22Rv1 (cell line): ENCODE measurements around the gene KCNJ5.
A peak's percentile ranks its signal among the peaks of the same experiment; 100 is the strongest.

Experiments
- H3K27ac ChIP-seq: fragments of 450-650 bp; 2 replicates; pipeline ENCODE4 v1.5.1; 2017
- ZFX ChIP-seq: fragments of 450-650 bp; IDR thresholded peaks from 2 replicates; pipeline ENCODE4 v1.6.1; 2017; ENCODE audit warnings: antibody characterized with exemption, borderline replicate concordance
- TF ChIP-seq, protein P1 (sequence below): fragments of 450-650 bp; IDR thresholded peaks from 2 replicates; pipeline ENCODE4 v1.5.1; 2017; ENCODE audit warnings: mild to moderate bottlenecking

KCNJ5 gene

DNA sequence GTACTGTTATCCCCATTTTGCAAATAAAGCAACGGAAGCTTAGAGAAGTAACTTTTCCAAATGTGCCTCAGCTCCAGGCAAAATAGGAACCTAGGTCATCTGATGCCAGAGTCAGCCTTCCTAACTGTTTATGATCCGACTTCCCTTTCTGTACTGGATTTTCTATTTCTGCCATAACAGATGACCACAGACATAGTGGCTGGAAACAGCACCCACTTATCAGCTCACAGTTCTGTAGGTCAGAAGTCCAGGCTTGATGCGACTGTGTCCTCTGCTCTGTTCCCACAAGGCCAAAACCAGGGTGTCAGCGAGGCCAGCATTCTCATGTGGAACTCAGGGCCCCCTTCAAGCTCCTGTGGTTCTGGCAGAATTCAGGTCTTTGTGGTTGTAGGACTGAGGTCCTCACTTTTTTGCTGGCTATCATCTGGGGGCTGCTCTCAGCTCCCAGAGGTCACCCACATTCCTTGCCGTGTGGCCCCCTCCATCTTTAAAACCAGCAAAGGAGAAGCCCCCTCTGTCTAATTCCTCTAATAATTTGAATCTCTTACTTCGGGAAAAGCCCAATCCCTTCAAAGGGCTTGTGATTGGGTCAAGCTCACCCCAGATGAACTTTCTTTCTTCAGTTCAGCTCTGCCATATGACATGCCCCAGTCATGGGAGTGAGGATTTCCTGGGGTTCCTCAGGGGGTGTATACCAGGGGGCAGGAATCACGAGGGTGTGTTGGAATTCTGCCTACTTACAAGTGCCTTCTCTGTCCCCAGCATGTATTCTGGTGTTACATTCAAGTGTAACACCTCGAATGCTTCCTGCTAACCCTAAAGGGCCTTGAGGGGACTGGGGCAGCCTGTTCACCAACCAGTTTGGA is 15.3 kb downstream of the KCNJ5 start:
- no peak overlapping the region for H3K27ac ChIP-seq
- TF ChIP-seq ZFX, result no peak
- TF ChIP-seq, protein P1, sequence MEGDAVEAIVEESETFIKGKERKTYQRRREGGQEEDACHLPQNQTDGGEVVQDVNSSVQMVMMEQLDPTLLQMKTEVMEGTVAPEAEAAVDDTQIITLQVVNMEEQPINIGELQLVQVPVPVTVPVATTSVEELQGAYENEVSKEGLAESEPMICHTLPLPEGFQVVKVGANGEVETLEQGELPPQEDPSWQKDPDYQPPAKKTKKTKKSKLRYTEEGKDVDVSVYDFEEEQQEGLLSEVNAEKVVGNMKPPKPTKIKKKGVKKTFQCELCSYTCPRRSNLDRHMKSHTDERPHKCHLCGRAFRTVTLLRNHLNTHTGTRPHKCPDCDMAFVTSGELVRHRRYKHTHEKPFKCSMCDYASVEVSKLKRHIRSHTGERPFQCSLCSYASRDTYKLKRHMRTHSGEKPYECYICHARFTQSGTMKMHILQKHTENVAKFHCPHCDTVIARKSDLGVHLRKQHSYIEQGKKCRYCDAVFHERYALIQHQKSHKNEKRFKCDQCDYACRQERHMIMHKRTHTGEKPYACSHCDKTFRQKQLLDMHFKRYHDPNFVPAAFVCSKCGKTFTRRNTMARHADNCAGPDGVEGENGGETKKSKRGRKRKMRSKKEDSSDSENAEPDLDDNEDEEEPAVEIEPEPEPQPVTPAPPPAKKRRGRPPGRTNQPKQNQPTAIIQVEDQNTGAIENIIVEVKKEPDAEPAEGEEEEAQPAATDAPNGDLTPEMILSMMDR, result peak; percentile 38

GRCh38 chr11:128907585-128907984 is 16.4 kb downstream of the KCNJ5 start:
- TF ChIP-seq, protein P1, result no peak
- no peak for TF ChIP-seq ZFX
- H3K27ac ChIP-seq, result no peak overlapping the region

DNA sequence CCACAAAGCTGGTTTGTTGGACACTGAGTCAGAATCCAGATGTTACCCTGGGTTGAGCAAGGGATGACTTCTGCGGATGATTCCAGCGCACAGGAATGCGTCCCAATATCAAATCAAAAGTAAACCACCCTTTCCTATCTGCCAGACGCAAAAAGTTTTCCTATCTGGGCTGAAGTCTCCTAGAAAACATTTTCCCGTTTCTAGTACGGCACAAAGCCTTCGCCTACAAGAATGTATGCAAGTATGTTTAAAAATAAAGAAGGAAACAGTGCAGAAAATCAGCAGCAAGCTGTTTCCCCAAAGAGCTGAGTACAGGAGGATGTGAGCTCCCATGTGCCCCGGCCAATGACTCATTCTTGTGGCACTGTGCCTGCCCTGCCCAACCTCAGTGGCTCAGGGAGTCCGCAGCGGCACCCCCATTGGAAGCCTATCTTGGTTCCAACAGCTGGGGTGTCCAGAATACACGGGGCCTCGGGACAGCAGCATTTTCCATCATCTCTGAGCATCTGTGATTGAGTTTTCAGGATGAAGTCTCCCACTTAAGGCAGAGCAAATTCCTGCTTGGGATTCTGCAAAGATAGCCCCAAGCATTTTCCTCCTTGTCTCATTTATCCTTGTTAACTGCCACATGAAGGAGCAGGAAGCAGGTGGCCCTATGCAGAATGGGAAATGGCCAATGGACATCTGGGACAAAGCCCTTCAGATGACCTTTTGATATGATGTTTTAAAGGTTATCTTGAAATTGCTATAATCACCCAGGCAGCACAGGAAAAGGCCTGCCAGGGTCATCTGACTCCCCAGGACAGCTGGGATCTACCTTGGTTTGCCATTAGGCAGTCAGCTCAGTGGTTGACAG is 17.5 kb downstream of the KCNJ5 start:
- no peak overlapping the region for H3K27ac ChIP-seq
- TF ChIP-seq, protein P1, result no peak
- no peak for TF ChIP-seq ZFX

GRCh38 chr11:128909438-128910125 is 18.4 kb downstream of the KCNJ5 start:
- TF ChIP-seq, protein P1, result no peak

GRCh38 chr11:128910576-128910975 is 19.4 kb downstream of the KCNJ5 start:
- TF ChIP-seq, protein P1, result no peak
- no peak for TF ChIP-seq ZFX

More at GRCh38 chr11:128909438-128910125, 18.4 kb downstream of the KCNJ5 start:
- no peak overlapping the region for H3K27ac ChIP-seq

GRCh38 chr11:128911239-128911638 is 20.1 kb downstream of the KCNJ5 start:
- no peak for TF ChIP-seq ZFX
- TF ChIP-seq, protein P1, result no peak
- no peak overlapping the region for H3K27ac ChIP-seq

More at GRCh38 chr11:128910576-128910975, 19.4 kb downstream of the KCNJ5 start:
- no peak overlapping the region for H3K27ac ChIP-seq
